ENCODE measurements around the gene DLG2. TPM values are rescaled to one million over a fixed set of nuclear protein-coding genes. Genes with fewer than 3 reads are reported as not detected.

DLG2 gene
- total RNA-seq, 2 experiments from 2014 or later, result 1.2 to 1.4 TPM

DNA sequence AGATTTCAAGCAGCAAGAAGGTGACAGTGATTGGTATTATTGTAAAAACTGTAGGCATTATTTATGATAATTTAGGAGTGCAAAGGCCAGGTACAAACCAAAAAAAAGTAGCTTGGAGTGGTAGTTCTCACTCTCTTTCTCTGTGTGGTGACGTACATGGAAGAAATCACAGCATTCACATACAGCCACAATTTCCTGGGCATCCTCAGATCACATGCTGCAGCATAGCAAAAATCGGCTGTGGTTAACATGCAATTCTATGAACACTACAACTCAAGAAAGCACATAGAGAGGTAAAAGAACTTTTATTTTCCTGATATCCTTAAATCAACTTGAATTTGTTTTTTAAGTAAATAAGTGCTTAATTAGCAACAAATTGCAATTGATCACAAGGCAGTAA, 875.8 kb downstream of the DLG2 start:
- POLR2A ChIA-PET, result no interaction called here
- CTCF ChIA-PET, result no interaction called here

DNA sequence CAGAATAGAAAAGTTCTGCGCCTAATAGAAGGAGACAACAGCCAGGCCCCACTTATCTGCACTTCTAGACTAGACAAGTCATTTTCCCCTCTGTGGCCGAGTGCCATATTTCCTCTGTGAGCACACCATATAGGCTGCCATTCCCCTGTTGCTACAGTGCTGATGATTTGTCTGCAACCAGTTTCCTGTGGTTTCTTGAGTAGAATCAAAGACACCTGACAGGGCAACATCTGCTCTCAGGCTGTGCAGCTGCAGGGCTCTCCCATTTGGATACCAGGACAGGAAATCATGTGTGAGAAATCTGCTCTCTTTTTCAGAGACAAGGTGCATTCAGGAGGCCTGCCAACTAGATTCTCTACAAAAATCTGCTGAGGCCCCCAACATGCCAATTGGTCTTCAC, 879.3 kb downstream of the DLG2 start:
- ChIA-PET CTCF (no interaction called here), POLR2A (no interaction called here)

DNA sequence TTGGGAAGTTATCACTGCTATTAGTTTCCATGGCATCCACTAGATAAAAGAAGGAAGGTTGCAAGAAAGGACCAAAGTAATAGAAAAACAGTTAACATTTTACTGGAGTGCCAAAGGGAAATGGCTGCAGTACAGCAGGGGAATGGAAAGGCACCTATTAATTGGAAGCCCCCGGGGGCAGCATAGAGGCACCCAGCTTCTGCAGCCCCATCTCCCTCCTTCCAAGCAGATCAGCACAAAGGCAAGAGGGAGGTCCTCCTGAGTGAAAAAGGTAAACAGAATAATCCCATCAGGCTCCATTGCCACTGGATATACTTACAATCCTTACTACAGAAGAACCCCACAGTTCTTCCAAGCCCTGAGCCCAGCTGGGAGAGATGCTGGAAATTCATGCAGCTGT, 887.1 kb downstream of the DLG2 start:
- POLR2A ChIA-PET, result no interaction called here
- CTCF ChIA-PET, result no interaction called here

DNA sequence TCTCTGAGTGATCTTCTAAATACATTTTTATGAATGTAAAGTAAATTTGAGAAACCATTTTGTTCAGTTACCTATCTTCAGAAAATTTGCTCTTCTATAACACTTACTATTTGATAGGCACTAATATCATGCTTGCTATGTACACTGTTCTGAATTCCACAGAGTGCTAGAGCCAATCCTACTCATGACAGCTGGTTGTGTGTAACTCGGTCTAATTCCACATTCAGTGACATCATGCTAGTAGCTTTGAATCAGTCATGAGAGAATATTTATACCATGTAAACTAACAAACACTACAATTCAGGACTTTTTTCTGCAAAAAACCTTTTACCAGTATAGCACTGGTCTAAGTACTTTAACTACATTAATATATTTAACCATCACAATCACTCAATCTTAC, 902.9 kb downstream of the DLG2 start:
- ChIA-PET POLR2A (no interaction called here), CTCF (no interaction called here)

DNA sequence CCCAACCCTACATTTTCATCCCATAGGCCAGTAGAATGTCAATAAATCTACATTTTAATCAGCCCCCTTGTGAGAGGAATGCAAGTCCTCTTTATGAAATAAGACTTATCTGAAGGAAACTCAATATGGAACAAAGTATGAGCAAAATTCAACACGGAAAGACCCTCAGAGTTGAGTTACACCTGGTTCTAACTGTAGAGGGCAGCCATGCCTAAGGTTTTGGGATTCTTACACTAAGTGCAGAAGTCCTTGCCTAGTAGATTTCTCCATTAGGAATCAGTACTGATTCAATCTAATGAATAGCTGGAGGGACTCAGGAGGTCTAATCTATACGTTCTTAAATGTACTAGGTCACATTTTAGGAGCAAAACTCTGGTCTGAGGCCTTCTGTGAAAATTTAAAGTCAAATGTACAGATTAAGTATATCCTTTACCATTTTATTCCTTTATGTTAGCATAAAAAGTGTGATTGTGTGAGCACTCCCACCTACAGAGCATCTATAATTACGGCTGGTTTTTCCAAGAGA, 904.5 kb downstream of the DLG2 start:
- POLR2A ChIA-PET, result no interaction called here
- CTCF ChIA-PET, result no interaction called here

DNA sequence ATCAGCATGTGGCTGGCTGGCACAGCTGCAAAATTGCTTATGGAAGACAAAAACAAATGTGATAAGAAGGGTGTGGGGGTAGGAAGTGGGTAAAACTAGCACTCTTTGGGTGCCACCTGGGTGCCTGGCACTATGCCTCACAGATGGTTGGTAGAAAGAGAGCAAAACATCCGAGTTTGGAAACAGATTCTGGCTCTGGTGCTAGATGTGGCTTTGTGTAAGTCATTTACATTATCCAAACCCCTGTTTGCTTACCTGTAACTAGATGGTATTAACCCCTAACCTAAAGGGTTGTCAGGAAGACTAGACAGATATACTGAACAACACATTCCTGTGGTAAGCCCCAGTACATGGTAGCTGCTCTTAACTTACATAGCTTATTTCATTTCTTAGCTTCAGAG, 905.6 kb downstream of the DLG2 start:
- ChIA-PET POLR2A (no interaction called here), CTCF (no interaction called here)

DNA sequence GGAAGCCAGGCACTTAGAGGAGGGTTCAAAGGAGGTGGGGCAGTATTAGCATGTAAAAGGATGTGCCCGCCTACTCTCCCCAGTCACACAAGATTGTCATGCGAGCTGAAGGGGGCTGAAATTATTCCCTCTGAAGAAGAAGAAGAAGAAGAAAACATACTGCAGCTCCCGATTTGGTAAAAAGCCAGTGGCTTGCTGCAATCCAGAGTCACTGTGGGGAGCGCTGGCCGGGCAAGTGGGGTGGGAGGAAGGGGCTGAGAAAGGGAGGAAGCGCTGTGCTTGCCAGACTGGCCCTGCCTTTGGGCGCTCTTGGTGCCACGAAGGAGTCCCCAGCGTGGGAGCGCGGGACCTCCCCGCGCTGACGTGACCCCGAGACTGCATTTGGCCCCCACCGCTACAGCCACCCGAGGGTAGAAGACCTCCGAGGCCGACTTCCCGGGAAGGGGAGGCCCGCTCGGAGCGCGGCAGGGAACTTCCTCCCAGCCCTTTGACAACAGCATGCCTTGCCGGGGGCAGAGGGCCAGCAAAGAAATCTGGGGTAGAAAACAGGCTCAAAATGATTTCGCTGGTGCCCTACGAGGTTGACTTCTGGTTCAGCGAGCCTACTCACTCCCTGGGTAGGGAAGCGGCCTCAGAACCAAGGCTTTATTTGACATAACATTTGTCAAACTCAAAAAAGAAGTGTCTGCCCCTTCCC, 906.3 kb downstream of the DLG2 start:
- POLR2A ChIA-PET, result no interaction called here

DNA sequence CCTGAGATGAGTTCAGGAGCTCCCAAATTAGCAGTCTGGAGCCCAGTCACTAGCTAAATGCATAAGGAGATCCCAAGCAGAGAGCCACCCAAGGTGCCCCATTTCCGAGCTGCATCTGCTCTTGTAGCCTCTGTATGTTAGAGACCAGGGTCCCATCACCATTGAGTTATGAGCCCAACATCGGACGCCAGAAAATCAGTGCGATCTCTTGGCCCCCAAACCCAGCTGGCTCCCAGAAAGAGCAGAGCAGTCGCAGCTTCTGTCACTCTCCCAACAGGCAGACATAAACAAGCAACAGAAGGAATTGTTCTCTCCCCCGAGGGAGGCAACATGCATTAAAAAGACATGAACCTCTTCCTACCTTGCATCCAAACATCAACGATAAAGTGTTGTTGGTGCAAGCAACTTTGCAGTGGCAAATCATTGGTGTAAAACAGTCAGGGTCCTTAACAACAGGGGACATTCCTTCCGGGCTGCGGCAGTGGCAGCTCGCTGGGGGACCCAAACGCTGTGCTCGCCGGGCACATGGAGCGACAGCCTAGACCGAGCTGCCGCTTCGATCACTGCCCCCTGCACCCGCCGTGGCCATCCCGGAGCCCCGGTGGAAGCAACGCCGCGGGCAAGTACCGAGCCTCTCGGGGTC, 907.1 kb downstream of the DLG2 start:
- CTCF ChIA-PET, result no interaction called here
- POLR2A ChIA-PET, result no interaction called here

More for the DNA sequence above, 906.3 kb downstream of the DLG2 start:
- CTCF ChIA-PET, result no interaction called here

DNA sequence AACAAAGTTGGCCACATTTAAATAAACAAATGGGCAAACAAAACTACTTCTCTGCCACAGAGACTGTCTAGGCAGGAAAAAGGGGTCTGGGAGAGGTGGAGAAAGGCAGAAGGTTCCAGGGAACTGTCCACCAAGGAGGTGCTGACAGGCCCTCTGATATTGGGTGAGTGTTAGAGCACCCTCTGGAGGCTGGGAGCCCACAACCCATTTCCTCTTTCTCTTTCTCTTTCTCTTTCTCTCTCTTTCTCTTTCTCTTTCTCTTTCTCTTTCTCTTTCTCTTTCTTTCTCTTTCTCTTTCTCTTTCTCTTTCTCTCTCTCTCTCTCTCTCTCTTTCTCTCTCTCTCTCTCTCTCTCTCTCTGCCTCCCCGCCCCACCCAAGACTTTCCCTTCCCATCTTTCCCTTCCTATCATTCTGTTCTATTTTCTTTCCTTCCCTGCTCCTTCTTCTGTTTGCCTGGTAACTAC, 912.8 kb downstream of the DLG2 start:
- ChIA-PET POLR2A (no interaction called here), CTCF (no interaction called here)

DNA sequence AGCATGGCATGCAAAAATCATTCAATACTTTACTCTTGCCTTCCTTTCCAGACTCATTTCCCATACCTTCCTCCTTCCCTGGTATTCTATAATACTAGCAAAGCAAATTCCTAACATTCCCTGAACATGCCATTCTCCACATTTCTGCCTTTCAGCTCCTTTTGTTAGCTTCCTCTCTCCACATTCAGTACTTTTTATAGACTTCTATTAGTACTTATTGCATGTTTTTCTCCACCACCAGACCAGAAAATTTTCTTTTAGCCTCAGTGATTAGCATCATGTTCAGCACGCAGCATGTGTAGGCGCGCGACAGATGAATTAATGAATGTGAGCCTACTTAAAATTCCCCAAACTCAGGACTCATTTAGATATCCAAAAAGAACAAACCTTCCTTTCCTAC, 935.3 kb downstream of the DLG2 start:
- ChIA-PET CTCF (no interaction called here), POLR2A (no interaction called here)

DNA sequence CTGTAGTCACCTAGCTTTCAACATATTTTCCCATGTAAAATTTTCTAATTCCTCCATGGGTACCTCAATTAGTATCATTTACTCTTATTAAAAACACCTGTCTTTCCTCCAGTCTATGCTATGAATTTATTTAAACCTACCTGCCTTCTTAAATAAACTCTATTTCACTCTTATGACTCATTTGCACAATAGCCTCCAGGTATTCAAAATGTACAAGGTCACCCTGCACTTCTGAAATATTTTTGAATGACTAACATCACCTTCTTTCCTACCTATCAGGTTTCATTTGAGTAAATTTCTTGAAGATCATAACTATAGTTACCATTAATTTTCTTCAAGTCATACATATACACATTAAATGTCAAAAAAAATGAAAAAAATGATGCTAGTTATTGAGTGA, 939.7 kb downstream of the DLG2 start:
- ChIA-PET POLR2A (no interaction called here), CTCF (no interaction called here)

DNA sequence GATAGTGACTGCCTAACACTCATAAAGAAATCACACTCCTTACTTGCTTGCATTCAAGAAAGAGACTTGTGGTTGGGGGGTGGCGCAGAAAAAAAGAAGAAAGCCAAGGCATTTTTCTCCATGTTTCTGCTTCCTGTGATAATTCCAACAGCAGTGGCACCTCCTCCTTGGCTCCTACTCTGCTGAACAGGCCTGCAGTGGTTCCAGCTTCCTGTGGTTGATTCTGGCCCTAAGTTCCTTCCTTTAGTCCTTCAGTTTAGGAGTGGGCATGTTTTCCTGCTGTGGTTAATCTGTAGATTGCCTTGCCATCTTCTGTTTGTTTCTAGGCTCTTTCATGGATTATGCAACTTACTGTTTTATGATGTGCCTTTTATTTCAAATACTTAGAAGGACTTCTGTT, 940.4 kb downstream of the DLG2 start:
- POLR2A ChIA-PET, result no interaction called here
- CTCF ChIA-PET, result no interaction called here

DNA sequence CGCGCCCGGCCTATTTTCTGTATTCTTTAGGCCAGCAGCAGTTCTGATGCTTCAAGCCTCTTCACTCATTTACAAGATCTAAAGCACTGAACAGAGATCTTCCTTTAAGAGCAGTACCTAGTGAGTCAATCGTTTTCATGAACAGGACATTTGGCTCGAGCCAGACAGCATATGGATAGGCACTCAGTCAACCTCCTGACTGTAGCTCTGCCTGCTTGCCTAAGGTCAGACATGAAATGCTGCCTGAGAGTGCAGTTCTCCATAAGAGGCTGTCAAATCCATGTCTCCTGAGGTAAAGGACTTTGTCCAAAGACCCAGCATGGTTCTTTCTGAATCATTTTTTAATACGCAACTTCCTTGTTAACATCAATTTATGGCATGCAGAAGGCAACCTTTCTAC, 941.2 kb downstream of the DLG2 start:
- POLR2A ChIA-PET, result no interaction called here

DNA sequence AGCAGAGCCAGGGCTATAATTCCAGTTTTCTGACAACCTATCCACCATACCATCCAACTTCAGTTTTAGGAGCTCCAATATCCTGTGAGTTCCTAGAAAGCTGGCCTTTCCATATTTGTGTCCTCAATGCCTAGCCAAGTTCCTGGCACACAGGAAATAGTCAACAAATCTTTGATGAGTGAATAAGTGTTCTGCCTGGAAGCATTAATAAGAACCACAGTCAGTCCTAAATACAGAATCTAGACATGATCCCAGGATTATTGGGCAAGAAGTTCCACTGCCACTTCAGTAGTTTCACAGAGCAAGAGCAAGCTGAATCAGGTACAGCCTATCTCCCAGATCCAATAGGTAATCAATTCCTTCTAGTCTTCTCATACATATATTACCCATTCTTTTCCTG, 942.0 kb downstream of the DLG2 start:
- ChIA-PET POLR2A (no interaction called here), CTCF (no interaction called here)

More for the DNA sequence above, 941.2 kb downstream of the DLG2 start:
- CTCF ChIA-PET, result no interaction called here

DNA sequence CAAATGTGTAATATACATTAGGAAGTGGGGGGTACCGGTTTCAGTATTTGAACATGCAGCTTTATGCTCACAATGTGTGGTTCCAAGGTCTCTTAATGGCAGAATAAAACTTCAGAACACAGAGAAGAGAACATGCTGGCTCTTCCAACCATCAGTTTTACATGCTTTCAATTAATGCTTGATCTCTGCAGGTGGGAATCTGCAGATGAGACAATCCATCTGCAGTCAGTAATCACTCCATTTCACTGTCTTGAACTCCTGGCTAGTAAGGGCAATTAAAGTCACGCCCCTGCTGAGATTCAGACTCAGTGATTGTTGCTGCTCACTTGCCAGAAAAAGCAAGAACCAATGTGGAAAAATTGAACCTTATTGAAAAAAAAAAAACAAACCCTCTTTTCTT, 945.7 kb downstream of the DLG2 start:
- ChIA-PET CTCF (no interaction called here), POLR2A (no interaction called here)

DNA sequence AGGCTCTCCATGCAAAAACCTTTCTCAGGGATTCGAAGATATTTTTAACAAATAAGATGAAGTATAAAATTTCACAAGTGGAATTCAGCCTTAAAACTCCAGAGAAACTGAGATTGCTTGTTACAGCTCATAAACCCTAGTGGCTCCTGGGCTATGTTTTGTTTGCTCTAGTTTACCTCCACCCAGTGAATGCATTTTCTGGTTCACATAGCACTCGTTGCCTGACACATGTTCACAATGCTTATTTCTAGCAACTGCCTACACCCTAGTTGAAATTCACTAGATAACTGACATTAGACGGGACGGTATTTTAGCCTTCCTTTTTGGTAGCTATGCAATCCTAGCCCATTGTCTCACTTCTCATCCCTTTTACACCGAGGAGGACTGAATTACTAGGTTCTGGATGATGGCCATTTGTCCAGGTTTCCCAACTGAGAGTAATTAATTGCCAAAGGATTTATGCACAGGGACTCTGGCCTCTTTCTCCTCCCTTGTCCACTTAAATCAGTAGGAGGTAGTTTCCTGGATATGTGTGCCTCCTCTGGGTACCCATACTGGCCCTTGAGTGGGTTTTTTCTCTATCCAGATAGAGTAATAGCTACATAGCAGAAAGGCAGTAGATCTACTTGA, 951.6 kb downstream of the DLG2 start:
- CTCF ChIA-PET, result no interaction called here
- POLR2A ChIA-PET, result no interaction called here

DNA sequence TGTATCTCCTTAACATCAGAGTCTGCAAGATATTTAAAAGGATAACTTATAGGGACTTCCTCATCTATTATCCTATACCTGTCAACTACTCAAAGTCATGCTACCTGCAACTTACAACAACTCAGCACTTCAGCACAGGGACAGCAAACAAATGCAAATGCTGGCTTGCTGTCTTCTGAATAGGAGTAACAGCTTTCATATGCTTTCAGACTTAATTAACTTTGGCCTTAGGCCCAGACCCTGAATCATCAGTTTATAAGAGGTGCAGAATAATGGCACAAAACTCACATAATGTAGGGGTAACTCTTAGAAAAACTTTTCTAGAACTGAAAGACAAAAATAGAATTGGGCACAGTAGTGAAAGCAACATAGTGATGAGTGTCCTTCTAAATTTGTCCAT, 953.4 kb downstream of the DLG2 start:
- POLR2A ChIA-PET, result no interaction called here
- CTCF ChIA-PET, result no interaction called here

DNA sequence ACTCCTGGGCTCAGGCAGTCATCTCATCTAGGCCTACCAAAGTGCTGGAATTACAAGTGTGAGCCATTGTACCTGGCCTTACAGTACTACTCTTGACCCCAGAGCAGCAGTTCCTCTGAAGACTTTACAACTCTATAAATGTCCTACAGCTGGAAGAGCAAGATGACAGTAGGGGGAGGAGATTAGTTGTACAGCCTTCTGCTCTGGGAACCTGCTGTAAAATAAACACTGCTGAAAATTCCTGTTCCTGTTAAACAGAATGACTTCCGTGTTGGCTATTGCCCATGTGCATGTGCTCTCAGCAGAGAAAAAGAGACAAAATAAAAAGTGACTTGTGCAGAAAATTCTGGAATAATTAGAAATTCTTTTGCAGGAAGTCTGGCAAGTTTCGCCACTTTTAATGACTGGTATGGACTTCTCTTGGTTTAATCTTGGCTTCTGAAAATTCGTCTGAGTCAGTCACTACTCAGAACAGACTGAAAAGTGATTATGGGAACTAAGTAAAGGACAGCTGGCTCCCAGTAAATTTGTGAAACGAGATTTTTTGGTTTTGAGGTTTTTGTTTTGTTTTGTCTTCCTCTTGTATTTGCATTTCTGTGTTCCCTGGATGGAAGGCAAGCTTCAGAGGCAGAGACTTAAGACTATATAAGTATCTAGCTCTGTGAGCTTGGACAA, 955.7 kb downstream of the DLG2 start:
- ChIA-PET CTCF (interaction anchor here (0.7 kb wide), 1 partner anchor 820 kb away, joined by 3 read pairs; no protein-coding TSS in a partner anchor), POLR2A (no interaction called here)

DNA sequence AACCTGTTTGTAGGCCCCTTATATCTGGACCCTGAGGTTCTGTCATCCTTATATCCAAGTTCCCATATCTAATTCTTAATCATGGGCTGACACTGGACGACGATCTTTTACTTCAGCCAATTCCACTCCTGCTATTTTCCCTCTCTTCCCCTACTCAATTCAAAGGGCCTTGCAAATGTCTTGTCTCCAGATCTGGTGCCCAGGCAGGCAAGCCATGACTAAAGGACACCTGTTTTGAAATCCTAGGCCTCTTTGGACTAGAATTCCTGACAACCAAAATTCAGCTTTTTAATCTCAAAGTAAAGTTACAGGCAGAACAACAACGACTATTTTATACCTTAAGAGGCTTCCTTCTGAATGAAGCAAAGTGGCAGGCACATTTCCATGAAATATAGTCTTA, 963.4 kb downstream of the DLG2 start:
- ChIA-PET CTCF (no interaction called here), POLR2A (no interaction called here)

DNA sequence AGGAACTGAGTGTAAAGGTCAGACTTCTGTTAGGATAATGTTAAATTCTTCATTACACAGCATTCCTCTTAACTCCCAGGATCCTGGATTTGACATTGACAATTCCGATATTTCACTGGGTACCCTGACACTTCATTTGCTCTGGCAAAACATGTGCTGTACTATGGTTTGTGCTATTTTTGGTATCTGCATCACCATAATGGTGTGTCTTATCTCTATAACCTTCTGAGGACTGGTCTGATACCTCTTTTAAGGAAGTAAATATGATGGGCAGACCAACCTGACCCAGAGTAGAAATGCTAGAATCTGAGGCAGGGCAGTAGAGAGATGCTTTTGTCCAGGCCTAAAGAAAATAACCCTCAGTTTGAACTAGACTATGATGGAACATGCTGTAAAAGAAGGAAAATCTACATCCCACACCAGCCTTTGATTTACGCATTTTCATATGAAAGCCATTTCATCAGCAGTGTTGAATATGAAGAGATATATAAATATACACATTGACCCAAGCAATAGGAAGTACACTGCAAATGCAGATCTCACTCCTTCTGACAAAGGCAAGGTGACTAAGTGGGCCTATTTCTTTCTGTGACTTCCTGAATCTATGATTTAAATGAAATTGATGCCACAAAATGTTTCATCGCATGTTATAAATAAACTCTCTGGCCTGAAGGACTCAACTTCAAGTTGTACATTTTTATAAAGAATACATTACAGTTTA, 966.7 kb downstream of the DLG2 start:
- ChIA-PET CTCF (no interaction called here), POLR2A (no interaction called here)

Data from activated CD8-positive, alpha-beta memory T cell treated with anti-CD3 and anti-CD28 coated beads for 36 hours (primary cell).